CD4-positive, alpha-beta memory T cell (primary cell): Measurements from ENCODE around the gene ANKRD2. TPM values are rescaled to one million over a fixed set of nuclear protein-coding genes. Genes with fewer than 3 reads are reported as not detected.

Experiments
- CTCF ChIA-PET: fragments of 350-600 bp; sonication (Branson Sonifier 250); formaldehyde crosslinking; loops from one replicate; lab custom pipeline; 2021; ENCODE audit warnings: inconsistent platforms; ENCODE audit not compliant: partially characterized antibody; lab: Charles Lee
- POLR2A ChIA-PET: fragments of 350-600 bp; sonication (Branson Sonifier 250); formaldehyde crosslinking; loops from one replicate; lab custom pipeline; 2021; ENCODE audit not compliant: partially characterized antibody; lab: Charles Lee
- DNase-seq, 5 donors: peaks; one replicate each; pipeline versions ENCODE4 v3.0.0 to v3.0.0-alpha.2; 2020 to 2022; ENCODE audit warnings: mixed read lengths in 1 of 5
- H3K27ac ChIP-seq: one replicate; pipeline ENCODE4 v1.7.0; 2013; ENCODE audit warnings: low read depth, low read length
- H3K27me3 ChIP-seq: 2 replicates; pipeline ENCODE4 v1.7.0; 2013; ENCODE audit warnings: mild to moderate bottlenecking, low read length, moderate library complexity; ENCODE audit not compliant: insufficient read depth
- H3K36me3 ChIP-seq: 2 replicates; pipeline ENCODE4 v1.7.0; 2013; ENCODE audit warnings: mild to moderate bottlenecking, low read length, moderate library complexity; ENCODE audit not compliant: insufficient read depth
- H3K4me1 ChIP-seq: 2 replicates; pipeline ENCODE4 v1.7.0; 2013; ENCODE audit warnings: mild to moderate bottlenecking, low read length, moderate library complexity; ENCODE audit not compliant: insufficient read depth
- H3K4me3 ChIP-seq, 2 donors: one replicate each; pipeline ENCODE4 v1.7.0; 2013; ENCODE audit warnings: low read length in 2 of 2, mild to moderate bottlenecking in 1 of 2
- H3K9me3 ChIP-seq, 2 donors: one replicate each; pipeline ENCODE4 v1.7.0; 2013; ENCODE audit warnings: low read length in 2 of 2, control low read depth in 1 of 2; ENCODE audit not compliant: control insufficient read depth in 1 of 2
- H3K27ac Mint-ChIP-seq, 7 donors: one replicate each; pipeline ENCODE4 v1.8.0; 2020 to 2021; ENCODE audit warnings: mixed read lengths in 7 of 7, mild to moderate bottlenecking in 6 of 7, inconsistent platforms in 3 of 7, moderate library complexity in 3 of 7
- H3K27me3 Mint-ChIP-seq, 2 donors: one replicate each; pipeline ENCODE4 v1.8.0; 2020 to 2021; ENCODE audit warnings: mixed read lengths in 2 of 2
- H3K36me3 Mint-ChIP-seq, 2 donors: one replicate each; pipeline ENCODE4 v1.8.0; 2020 to 2021; ENCODE audit warnings: mixed read lengths in 2 of 2, inconsistent platforms in 1 of 2, mild to moderate bottlenecking in 1 of 2
- H3K4me1 Mint-ChIP-seq, 4 donors: one replicate each; pipeline ENCODE4 v1.8.0; 2020 to 2021; ENCODE audit warnings: mixed read lengths in 4 of 4, mild to moderate bottlenecking in 1 of 4
- H3K4me3 Mint-ChIP-seq, 8 donors: one replicate each; pipeline ENCODE4 v1.8.0; 2020 to 2021; ENCODE audit warnings: mixed read lengths in 8 of 8, mild to moderate bottlenecking in 7 of 8, moderate library complexity in 6 of 8, inconsistent platforms in 3 of 8
- H3K9me3 Mint-ChIP-seq, 8 donors: one replicate each; pipeline ENCODE4 v1.8.0; 2020 to 2021; ENCODE audit warnings: mixed read lengths in 8 of 8, mild to moderate bottlenecking in 5 of 8, inconsistent platforms in 3 of 8, moderate library complexity in 1 of 8
- intact Hi-C: fragments of 100-400 bp; cut with micrococcal nuclease; formaldehyde crosslinking; loops from one replicate; pipeline ENCODE4 v1.15.1; 2023
- polyA plus RNA-seq, 2 donors: library from polyadenylated mRNA; unstranded; fragments of 300-500 nt; fragmentation: Illumina TruSeq; gene quantifications; one replicate each; pipeline ENCODE4 v1.2.3, GENCODE V29; 2021
- total RNA-seq, 2 experiments: library from RNA; stranded (reverse); gene quantifications; one replicate each; pipeline ENCODE4 v1.2.3, GENCODE V29; 2021

Gene ANKRD2
- total and polyA plus RNA-seq, 4 experiments from 2014 or later, result not detected

- Mint-ChIP-seq H3K9me3 (no peaks in the 10 kb centered on the region), H3K27ac (peak overlapping the region in 1 of 7 donors; percentile 47), H3K4me3 (no peak overlapping the region), H3K36me3 (no peaks in the 10 kb centered on the region), H3K4me1 (peaks cover 0 to 9% (median 4%) of the 10 kb centered on the region in 4 donors), H3K27me3 (no peaks in the 10 kb centered on the region)
- ChIA-PET POLR2A (no interaction called here), CTCF (interaction anchor here (0.6 to 2.0 kb wide), 2 partner anchors 12 to 162 kb away, joined by 3 to 8 read pairs; no protein-coding TSS in a partner anchor)
- Histone ChIP-seq H3K27me3 (no peaks in the 10 kb centered on the region), H3K36me3 (no peaks in the 10 kb centered on the region), H3K4me1 (no peaks in the 10 kb centered on the region), H3K9me3 (no peaks in the 10 kb centered on the region), H3K27ac (no peak overlapping the region), H3K4me3 (no peak overlapping the region)
- DNase-seq, result no peak
- intact Hi-C loops, result no loop called here
Observed at GRCh38 chr10:97539523-97540200, 32.9 kb upstream of the ANKRD2 start.

DNA sequence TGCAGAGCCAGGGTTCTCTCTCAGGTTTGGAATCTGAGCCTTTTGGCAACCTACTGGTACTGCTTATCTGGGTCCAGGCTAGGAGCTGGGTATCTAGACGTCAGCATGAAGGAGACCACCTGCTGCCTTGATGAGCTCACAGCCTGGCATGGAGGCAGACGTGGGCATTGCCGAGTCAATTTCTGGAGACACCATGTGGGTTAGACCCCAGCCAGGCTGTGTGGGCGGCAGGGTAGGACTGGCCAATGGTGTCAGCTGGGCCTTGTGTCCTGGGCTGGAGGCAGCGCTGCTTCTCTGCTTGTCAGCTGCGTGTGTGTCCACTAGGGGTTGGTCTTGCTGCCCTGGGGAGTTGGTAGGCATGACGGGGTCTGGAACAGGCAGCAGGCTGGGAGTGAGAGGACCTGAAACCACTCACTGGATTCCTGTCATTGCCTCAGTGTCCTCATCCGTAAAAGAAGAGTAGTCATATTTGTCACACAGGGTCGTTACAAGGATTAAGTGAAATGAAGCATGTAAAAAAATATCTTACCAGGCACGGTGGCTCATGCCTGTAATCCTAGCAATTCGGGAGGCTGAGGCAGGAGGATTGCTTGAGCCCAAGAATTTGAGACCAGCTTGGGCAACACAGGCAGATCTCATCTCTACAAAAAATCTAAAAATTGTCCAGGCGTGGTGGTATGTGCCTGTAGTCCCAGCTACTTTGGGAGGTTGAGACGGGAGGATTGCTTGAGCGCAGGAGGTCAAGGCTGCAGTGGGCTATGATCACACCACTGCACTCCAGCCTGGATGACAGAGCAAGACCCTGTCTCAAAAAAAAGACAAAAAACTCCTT, 31.7 kb upstream of the ANKRD2 start:
- CTCF ChIA-PET, result interaction anchor here (0.9 to 2.0 kb wide), 2 partner anchors 11 to 13 kb away, joined by 3 to 8 read pairs; no protein-coding TSS in a partner anchor
- H3K9me3 Mint-ChIP-seq, result no peaks in the 10 kb centered on the region
- H3K27ac ChIP-seq, result no peak overlapping the region
- no peaks in the 10 kb centered on the region for H3K36me3 ChIP-seq
- no peak overlapping the region for H3K4me3 Mint-ChIP-seq
- H3K27me3 ChIP-seq, result no peaks in the 10 kb centered on the region
- intact Hi-C loops, result no loop called here
- H3K36me3 Mint-ChIP-seq, result no peaks in the 10 kb centered on the region
- H3K9me3 ChIP-seq, result no peaks in the 10 kb centered on the region
- no peak overlapping the region for H3K4me3 ChIP-seq
- peaks cover 0 to 9% (median 4%) of the 10 kb centered on the region in 4 donors for H3K4me1 Mint-ChIP-seq
- no peaks in the 10 kb centered on the region for H3K27me3 Mint-ChIP-seq
- H3K27ac Mint-ChIP-seq, result peak overlapping the region in 1 of 7 donors; percentile 29
- H3K4me1 ChIP-seq, result no peaks in the 10 kb centered on the region
- POLR2A ChIA-PET, result no interaction called here
- no peak for DNase-seq

- intact Hi-C loops, result no loop called here
- POLR2A ChIA-PET, result no interaction called here
- Histone ChIP-seq H3K36me3 (no peaks in the 10 kb centered on the region), H3K4me3 (no peak overlapping the region), H3K27me3 (no peaks in the 10 kb centered on the region), H3K9me3 (no peaks in the 10 kb centered on the region), H3K27ac (no peak overlapping the region), H3K4me1 (no peaks in the 10 kb centered on the region)
- Mint-ChIP-seq H3K4me3 (no peak overlapping the region), H3K36me3 (no peaks in the 10 kb centered on the region), H3K9me3 (no peaks in the 10 kb centered on the region), H3K4me1 (peaks cover 0 to 9% (median 4%) of the 10 kb centered on the region in 4 donors), H3K27ac (peak overlapping the region in 2 of 7 donors; percentile 49 to 57), H3K27me3 (no peaks in the 10 kb centered on the region)
- CTCF ChIA-PET, result interaction anchor here (1.3 kb wide), 1 partner anchor 10 kb away, joined by 4 read pairs; no protein-coding TSS in a partner anchor
- DNase-seq, result no peak
Observed at GRCh38 chr10:97542169-97543024, 30.2 kb upstream of the ANKRD2 start.

- Histone ChIP-seq H3K4me3 (no peak overlapping the region), H3K9me3 (no peaks in the 10 kb centered on the region), H3K4me1 (no peaks in the 10 kb centered on the region), H3K27ac (no peak overlapping the region), H3K36me3 (no peaks in the 10 kb centered on the region), H3K27me3 (no peaks in the 10 kb centered on the region)
- peaks cover 0 to 9% (median 4%) of the 10 kb centered on the region in 4 donors for H3K4me1 Mint-ChIP-seq
- peak overlapping the region in 2 of 7 donors; percentile 49 to 57 for H3K27ac Mint-ChIP-seq
- ChIA-PET POLR2A (no interaction called here), CTCF (interaction anchor here (1.3 kb wide), 1 partner anchor 9 kb away, joined by 4 read pairs; no protein-coding TSS in a partner anchor)
- no peak overlapping the region for H3K4me3 Mint-ChIP-seq
- no peak for DNase-seq
- H3K27me3 Mint-ChIP-seq, result no peaks in the 10 kb centered on the region
- no peaks in the 10 kb centered on the region for H3K9me3 Mint-ChIP-seq
- intact Hi-C loops, result no loop called here
- H3K36me3 Mint-ChIP-seq, result no peaks in the 10 kb centered on the region
Observed at GRCh38 chr10:97543025-97543546, 29.5 kb upstream of the ANKRD2 start.

- DNase-seq, result no peak
- Histone ChIP-seq H3K9me3 (no peaks in the 10 kb centered on the region), H3K36me3 (no peaks in the 10 kb centered on the region), H3K27ac (no peak overlapping the region), H3K4me3 (no peak overlapping the region), H3K4me1 (no peaks in the 10 kb centered on the region), H3K27me3 (no peaks in the 10 kb centered on the region)
- CTCF ChIA-PET, result interaction anchor here (1.1 to 1.5 kb wide), 3 partner anchors 8 to 141 kb away, joined by 3 to 4 read pairs (median 3); no protein-coding TSS in a partner anchor
- Mint-ChIP-seq H3K4me3 (no peak overlapping the region), H3K4me1 (peaks cover 0 to 9% (median 4%) of the 10 kb centered on the region in 4 donors), H3K36me3 (no peaks in the 10 kb centered on the region), H3K27ac (no peak overlapping the region), H3K9me3 (no peaks in the 10 kb centered on the region), H3K27me3 (no peaks in the 10 kb centered on the region)
- intact Hi-C loops, result no loop called here
- POLR2A ChIA-PET, result no interaction called here
Observed at GRCh38 chr10:97546456-97547270, 25.9 kb upstream of the ANKRD2 start.

DNA sequence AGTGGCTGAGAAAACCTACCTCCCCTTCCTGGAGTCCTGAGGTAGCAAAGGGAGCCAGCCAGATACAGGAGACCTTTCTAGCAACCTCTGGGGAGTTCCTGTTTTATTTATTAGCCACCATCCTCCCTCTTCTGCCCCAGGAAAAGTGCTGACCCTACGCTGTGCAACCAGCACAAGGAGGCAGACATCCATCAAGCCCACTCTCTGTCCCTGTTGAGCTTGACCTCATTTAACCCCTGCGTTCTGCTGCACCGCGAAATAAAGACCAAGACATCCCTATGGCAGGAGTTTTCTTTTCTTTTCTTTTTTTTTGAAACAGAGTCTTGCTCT, 25.3 kb upstream of the ANKRD2 start:
- POLR2A ChIA-PET, result no interaction called here
- Histone ChIP-seq H3K4me3 (no peak overlapping the region), H3K9me3 (no peaks in the 10 kb centered on the region), H3K36me3 (no peaks in the 10 kb centered on the region), H3K4me1 (no peaks in the 10 kb centered on the region), H3K27ac (no peak overlapping the region), H3K27me3 (no peaks in the 10 kb centered on the region)
- Mint-ChIP-seq H3K4me1 (peaks cover 0 to 9% (median 4%) of the 10 kb centered on the region in 4 donors), H3K27me3 (no peaks in the 10 kb centered on the region), H3K9me3 (no peaks in the 10 kb centered on the region), H3K4me3 (no peak overlapping the region), H3K27ac (no peak overlapping the region), H3K36me3 (no peaks in the 10 kb centered on the region)
- CTCF ChIA-PET, result interaction anchor here (1.0 kb wide), 1 partner anchor 13 kb away, joined by 3 read pairs; no protein-coding TSS in a partner anchor
- DNase-seq, result no peak
- intact Hi-C loops, result no loop called here
